Embryonic facial prominence (tissue), 1 donor: ENCODE measurements around the gene MEF2A.
"Not testable (repeated sequence)": the region's sequence is repeated elsewhere in the genome, so short reads cannot be mapped to it uniquely, and the experiment has no call there.

ENCODE experiments used
- DNase-seq: peaks from one replicate; pipeline ENCODE4 v3.0.0-alpha.2; 2016; ENCODE audit errors: extremely low spot score

Gene MEF2A

GRCh38 chr15:99565299-99566156, at the start of gene MEF2A:
Gene MEF2A, plus strand, starts transcription at chr15:99565984. Its CDS starts 67,136 bp downstream, at chr15:99633120.
- peak; percentile 84 for DNase-seq

- no peak for DNase-seq
Observed at GRCh38 chr15:99518191-99518590, 47.6 kb upstream of the MEF2A start.

GRCh38 chr15:99519366-99519765, 46.4 kb upstream of the MEF2A start:
- DNase-seq, result not testable (repeated sequence)

- no peak for DNase-seq
Observed at GRCh38 chr15:99522288-99522687, 43.5 kb upstream of the MEF2A start.

- DNase-seq, result no peak
Observed at GRCh38 chr15:99526176-99526575, 39.6 kb upstream of the MEF2A start.

- no peak for DNase-seq
Observed at GRCh38 chr15:99526671-99527070, 39.1 kb upstream of the MEF2A start.

GRCh38 chr15:99536422-99537040, 29.3 kb upstream of the MEF2A start:
- no peak for DNase-seq

- DNase-seq, result no peak
Observed at GRCh38 chr15:99537344-99537743, 28.4 kb upstream of the MEF2A start.

- DNase-seq, result no peak
Observed at GRCh38 chr15:99538261-99538660, 27.5 kb upstream of the MEF2A start.

GRCh38 chr15:99542828-99543227, 23.0 kb upstream of the MEF2A start:
- no peak for DNase-seq

GRCh38 chr15:99545605-99546004, 20.2 kb upstream of the MEF2A start:
- DNase-seq, result no peak

GRCh38 chr15:99546441-99547100, 19.2 kb upstream of the MEF2A start:
- DNase-seq, result no peak

- no peak for DNase-seq
Observed at GRCh38 chr15:99547517-99547916, 18.3 kb upstream of the MEF2A start.

GRCh38 chr15:99550077-99550476, 15.7 kb upstream of the MEF2A start:
- DNase-seq, result no peak

- no peak for DNase-seq
Observed at GRCh38 chr15:99552111-99552510, 13.7 kb upstream of the MEF2A start.

- DNase-seq, result no peak
Observed at GRCh38 chr15:99554880-99555488, 10.8 kb upstream of the MEF2A start.

- no peak for DNase-seq
Observed at GRCh38 chr15:99556011-99556410, 9.8 kb upstream of the MEF2A start.

- DNase-seq, result no peak
Observed at GRCh38 chr15:99556578-99556977, 9.2 kb upstream of the MEF2A start.

GRCh38 chr15:99558084-99558483, 7.7 kb upstream of the MEF2A start:
- DNase-seq, result no peak

- no peak for DNase-seq
Observed at GRCh38 chr15:99558571-99558970, 7.2 kb upstream of the MEF2A start.

- DNase-seq, result no peak
Observed at GRCh38 chr15:99561476-99562230, 4.1 kb upstream of the MEF2A start.

- no peak for DNase-seq
Observed at GRCh38 chr15:99562238-99562637, 3.5 kb upstream of the MEF2A start.
